ENCODE data around the gene TNFRSF14.

DNA sequence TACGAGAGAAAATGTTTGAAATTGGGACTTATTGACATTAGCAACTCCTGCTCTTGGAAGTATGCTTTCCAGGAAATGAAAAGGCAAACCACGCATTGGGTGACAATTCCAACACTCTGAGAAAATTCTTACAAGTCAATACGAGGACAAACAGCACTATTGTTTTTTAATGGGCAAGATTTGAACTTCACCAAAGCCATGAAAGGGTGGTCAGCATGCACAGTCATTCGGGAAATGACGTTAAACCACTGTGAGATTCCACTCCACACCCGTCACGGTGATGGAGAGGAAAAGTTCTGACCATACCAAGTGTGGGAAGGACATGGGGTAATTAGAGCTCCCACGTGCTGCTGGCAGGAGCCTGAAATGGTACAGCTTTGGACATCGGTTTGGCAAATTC is 18.2 kb downstream of the TNFRSF14 start:
- no peak for TF ChIP-seq POLR2A (IDR thresholded peaks at IDR 0.05; ENCODE audit: low read depth, low read length)
- TF ChIP-seq POLR2AphosphoS5 (IDR thresholded peaks at IDR 0.05; ENCODE audit: low read depth, low read length), result no peak
- no peak for TF ChIP-seq TAF1 (IDR thresholded peaks at IDR 0.05; ENCODE audit: borderline replicate concordance, low read depth, low read length)
